D341Med (cell line): ENCODE measurements around the gene EPB41L3.

Source experiments
- DNase-seq: peaks from one replicate; pipeline ENCODE4 v3.0.0; 2012; ENCODE audit warnings: low spot score

The EPB41L3 gene

DNA sequence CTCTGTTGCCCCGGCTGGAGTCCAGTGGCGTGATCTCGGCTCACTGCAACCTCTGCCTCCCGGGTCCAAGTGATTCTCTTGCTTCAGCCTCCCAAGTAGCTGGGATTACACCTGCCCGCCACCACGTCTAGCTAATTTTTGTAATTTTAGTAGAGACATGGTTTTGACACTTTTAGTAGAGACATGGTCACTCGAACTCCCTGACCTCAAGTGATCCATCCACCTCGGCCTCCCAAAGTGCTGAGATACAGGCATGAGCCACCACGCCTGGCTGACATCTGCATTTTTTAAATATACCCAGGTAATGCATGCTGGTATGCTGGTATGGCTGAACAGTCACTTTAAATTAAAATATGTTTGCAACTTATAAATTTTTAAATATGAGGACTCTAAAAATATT is 91.9 kb downstream of the EPB41L3 start:
- no peak for DNase-seq

GRCh38 chr18:5451150-5451549 is 92.6 kb downstream of the EPB41L3 start:
- no peak for DNase-seq

- no peak for DNase-seq
Measured at GRCh38 chr18:5449858-5450509, 93.8 kb downstream of the EPB41L3 start.

- DNase-seq, result no peak
Measured at GRCh38 chr18:5447442-5447841, 96.4 kb downstream of the EPB41L3 start.

DNA sequence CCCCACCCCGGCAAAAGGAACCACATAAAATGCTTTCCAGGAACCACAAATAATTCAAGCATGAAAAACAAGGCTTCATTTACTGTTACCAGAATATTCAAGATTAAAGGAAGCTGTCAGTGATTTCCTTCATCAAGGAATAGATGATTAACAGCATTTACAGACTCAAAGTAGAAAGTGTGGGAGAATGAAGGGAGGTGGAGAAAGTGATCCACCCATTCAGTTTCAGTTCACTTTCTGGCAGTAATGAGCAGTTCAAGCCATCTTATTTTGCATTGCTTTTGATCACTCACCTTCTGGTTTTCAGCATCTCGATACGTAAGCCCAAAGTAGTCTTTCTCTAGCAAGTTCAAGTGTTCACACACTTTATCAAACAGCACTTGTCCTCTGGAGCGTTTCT is 99.0 kb downstream of the EPB41L3 start:
- no peak for DNase-seq

GRCh38 chr18:5444269-5444668 is 99.5 kb downstream of the EPB41L3 start:
- no peak for DNase-seq

GRCh38 chr18:5439986-5440696 is 103.7 kb downstream of the EPB41L3 start:
- DNase-seq, result no peak

- DNase-seq, result no peak
Measured at GRCh38 chr18:5434425-5434824, 109.4 kb downstream of the EPB41L3 start.

GRCh38 chr18:5431836-5432575 is 111.8 kb downstream of the EPB41L3 start:
- no peak for DNase-seq

DNA sequence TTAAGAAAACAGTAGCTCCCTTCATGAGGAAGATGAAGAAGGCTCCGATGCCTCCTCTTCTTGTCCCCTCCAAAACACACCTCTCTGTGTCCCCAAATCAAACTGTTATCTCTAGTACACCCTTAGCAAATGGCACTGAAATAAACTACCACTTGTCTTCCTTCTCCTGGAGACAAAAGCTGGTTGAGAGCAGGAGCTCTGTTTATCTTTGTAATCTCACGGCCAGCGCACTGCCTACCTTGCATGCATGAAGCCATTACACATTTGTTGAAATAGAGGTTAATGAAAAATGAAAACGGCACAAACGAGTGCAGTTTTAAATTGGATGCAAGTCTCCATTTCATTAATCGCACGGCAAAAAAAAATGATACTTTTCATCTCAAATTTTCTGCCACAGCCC is 113.7 kb downstream of the EPB41L3 start:
- DNase-seq, result no peak

DNA sequence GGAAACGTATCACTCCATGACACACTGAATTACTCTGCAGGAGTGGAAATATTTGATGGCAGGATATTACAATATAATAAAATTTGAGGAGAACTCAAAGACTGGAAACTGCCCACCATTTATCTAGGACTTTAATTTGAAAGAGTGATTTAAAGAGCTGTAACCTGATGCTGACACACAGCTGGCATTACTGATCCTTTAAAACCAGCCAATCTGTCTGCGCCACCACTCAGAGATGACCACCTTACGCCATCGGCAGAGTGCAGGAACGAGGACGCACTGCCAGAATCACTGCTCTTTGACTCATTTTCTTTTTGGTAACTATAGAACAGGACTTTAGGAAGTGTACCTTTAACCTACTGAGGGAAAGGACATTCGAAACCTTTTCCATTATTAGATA is 114.1 kb downstream of the EPB41L3 start:
- DNase-seq, result no peak

GRCh38 chr18:5425721-5426120 is 118.1 kb downstream of the EPB41L3 start:
- DNase-seq, result no peak

- DNase-seq, result no peak
Measured at GRCh38 chr18:5424903-5425664, 118.7 kb downstream of the EPB41L3 start.

DNA sequence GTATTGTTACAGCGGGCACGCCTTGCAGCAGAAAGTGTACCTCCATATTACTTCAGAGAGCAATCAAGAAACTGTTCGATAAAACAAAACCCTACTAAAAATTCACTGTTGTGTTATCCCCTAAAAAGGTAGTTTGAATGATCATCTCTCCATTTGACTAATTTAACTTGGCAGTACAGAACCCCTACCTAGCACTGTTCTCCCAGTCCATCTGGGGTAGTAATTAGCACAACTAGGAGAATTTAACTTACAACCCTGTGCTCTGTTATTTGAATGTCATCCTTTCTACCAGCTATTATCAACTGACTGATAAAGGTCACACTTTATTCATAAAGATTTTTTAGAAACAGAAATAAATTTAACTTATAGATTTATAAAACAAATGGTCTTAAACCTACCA is 121.2 kb downstream of the EPB41L3 start:
- no peak for DNase-seq

GRCh38 chr18:5421981-5422380 is 121.8 kb downstream of the EPB41L3 start:
- DNase-seq, result no peak

GRCh38 chr18:5420906-5421305 is 122.9 kb downstream of the EPB41L3 start:
- no peak for DNase-seq

- no peak for DNase-seq
Measured at GRCh38 chr18:5419601-5420000, 124.2 kb downstream of the EPB41L3 start.

DNA sequence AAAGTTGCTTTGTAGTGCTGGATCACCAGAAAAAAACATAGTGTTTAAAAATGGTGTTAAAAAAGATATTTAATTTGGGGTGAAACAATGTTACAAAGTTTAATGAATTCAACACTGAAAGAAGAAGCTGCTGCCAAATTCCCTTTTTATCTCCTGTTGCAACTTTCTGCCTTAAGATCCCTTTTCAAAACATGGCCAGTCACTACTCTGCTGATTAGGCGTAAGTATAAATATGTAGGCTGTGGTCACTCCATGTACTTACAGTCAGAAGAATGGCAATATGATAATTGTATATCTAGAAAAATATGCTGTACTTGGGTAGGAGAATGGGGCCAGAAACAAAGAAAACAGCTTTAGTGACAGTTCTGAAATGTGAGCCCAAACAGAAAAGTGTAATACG is 124.8 kb downstream of the EPB41L3 start:
- DNase-seq, result no peak

DNA sequence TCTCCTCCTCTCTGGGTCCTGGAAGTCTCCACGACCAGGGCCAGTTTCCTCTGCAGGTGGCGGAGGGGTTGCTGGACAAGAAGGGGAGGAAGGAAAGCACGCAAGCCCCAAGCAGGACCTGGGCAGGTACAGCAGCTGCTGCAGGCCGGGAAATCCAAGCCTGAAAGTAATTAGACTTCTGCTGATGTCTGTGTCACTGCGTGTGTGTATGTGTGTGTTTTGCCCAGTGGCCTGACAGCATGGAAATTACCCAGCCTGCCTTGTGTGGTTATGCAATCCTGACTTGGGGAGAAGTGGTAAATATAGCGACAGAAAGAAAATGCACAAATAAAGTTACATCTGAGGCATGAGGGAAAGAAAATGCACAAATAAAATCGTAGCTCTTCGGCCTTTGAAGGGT is 126.5 kb downstream of the EPB41L3 start:
- no peak for DNase-seq

GRCh38 chr18:5416112-5416511 is 127.7 kb downstream of the EPB41L3 start:
- DNase-seq, result no peak

DNA sequence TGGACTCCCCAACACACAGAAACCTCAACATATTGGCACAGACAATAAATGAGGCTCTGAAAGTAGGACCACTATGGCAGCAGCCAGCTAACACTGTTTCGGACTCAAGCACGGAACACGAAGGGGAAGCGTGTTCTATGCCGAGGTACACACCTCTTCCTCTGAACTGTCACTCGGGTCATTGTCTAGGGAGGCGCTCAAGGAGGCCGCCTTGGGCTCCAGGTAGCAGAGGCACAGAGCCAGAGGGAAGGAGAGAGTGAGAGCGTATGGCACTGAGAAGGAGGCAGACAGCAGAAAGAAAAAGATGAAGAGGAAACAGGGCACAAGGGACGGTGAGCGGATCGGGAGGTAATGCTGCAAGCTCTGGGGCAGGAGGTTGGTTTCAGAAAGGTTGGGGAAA is 128.1 kb downstream of the EPB41L3 start:
- no peak for DNase-seq

GRCh38 chr18:5415031-5415430 is 128.8 kb downstream of the EPB41L3 start:
- no peak for DNase-seq

GRCh38 chr18:5414546-5414945 is 129.3 kb downstream of the EPB41L3 start:
- DNase-seq, result peak; percentile 43
